Measurements from ENCODE around the gene IL20RB.

The IL20RB gene

DNA sequence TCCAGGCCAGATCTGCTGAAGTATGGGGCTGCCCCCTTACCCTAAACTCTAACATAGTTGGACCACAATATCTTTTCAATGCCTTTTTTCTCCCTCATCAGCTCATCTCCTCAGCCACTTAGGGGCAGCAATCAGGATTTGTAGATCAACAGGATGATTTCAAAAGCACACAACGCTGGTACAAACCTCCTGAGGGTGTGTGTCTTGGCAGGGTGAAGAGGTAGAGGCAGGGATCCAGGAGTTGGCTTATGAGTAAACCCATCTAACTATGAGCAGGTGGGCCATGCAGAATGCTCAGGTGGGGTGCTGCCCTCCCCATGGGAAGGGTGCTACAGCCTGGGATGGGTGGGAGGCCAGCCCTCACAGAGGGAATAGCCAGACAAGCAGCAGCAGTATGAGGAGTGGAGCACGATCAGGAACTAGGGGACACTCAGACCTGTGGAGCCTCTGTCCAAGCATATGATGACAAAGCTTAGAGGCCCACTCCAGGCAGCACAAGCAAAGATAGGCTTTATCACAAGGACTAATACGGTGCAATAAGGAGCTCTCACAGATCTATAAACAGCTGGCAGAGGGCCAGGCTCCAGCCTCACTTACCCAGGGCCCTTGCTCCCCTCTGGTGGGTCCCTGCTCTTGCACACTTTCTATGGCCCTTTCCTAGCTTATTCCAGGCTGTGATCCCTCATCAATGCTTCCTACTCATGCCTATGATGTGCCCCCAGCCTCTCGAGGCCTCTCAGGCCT is 32.2 kb downstream of the IL20RB start:
- Mint-ChIP-seq H3K9me3 (peaks cover 25% of the 10 kb centered on the region), H3K27me3 (ENCODE audit: low read depth, poor library complexity) (peaks cover 3% of the 10 kb centered on the region), H3K27ac (no peak overlapping the region), H3K4me1 (peaks cover 3% of the 10 kb centered on the region), H3K36me3 (ENCODE audit: low read depth) (peaks cover 16% of the 10 kb centered on the region), H3K4me3 (no peak overlapping the region)
- no peak for DNase-seq
- TF ChIP-seq, protein P1, sequence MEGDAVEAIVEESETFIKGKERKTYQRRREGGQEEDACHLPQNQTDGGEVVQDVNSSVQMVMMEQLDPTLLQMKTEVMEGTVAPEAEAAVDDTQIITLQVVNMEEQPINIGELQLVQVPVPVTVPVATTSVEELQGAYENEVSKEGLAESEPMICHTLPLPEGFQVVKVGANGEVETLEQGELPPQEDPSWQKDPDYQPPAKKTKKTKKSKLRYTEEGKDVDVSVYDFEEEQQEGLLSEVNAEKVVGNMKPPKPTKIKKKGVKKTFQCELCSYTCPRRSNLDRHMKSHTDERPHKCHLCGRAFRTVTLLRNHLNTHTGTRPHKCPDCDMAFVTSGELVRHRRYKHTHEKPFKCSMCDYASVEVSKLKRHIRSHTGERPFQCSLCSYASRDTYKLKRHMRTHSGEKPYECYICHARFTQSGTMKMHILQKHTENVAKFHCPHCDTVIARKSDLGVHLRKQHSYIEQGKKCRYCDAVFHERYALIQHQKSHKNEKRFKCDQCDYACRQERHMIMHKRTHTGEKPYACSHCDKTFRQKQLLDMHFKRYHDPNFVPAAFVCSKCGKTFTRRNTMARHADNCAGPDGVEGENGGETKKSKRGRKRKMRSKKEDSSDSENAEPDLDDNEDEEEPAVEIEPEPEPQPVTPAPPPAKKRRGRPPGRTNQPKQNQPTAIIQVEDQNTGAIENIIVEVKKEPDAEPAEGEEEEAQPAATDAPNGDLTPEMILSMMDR (IDR thresholded peaks at IDR 0.05), result no peak

DNA sequence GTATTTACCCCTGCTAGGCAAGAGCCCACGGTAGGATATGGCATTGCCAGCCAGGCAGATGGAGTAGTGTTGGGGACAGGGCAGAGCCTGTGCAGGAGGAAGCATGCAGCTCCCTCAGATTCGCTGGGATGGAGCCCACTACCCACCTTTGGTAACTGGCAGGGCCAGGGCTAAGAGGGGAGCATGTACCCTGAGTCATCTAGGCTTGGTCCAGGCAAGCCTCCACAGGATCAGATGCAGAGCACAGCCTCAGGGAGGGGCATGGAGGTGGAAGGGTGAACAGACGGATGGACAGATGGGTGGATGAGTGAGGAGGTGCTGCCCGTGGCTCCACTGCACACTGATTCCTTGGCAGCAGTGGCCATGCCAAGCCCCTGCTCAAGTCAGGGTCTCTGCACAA is 33.0 kb downstream of the IL20RB start:
- Mint-ChIP-seq H3K36me3 (ENCODE audit: low read depth) (peaks cover 16% of the 10 kb centered on the region), H3K4me1 (no peaks in the 10 kb centered on the region), H3K27ac (no peak overlapping the region), H3K27me3 (ENCODE audit: low read depth, poor library complexity) (peaks cover 3% of the 10 kb centered on the region), H3K9me3 (peaks cover 21% of the 10 kb centered on the region), H3K4me3 (no peak overlapping the region)
- TF ChIP-seq, protein P1 (IDR thresholded peaks at IDR 0.05), result no peak
- no peak for DNase-seq

DNA sequence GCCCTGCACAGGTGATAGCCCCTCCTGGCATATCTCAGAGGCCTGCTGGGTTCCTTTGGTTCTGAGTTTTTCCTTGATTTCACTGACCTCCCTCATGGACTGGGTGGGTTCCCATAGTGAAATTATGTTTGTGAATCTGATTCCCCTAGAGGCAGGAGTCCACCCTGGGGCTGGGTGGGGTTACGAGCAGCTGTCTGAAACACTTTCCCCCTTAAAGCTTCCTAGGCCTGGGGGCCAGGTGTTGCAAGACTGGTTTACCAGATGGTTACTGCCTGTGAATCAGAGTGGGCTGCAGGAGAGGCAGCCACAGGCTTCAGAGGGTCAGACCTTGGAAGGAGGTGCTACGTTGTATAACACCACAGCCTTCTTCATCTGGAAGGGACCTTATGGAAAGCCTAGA is 34.3 kb downstream of the IL20RB start:
- Mint-ChIP-seq H3K4me1 (peaks cover 8% of the 10 kb centered on the region), H3K36me3 (ENCODE audit: low read depth) (peaks cover 7% of the 10 kb centered on the region), H3K27ac (no peak overlapping the region)

DNA sequence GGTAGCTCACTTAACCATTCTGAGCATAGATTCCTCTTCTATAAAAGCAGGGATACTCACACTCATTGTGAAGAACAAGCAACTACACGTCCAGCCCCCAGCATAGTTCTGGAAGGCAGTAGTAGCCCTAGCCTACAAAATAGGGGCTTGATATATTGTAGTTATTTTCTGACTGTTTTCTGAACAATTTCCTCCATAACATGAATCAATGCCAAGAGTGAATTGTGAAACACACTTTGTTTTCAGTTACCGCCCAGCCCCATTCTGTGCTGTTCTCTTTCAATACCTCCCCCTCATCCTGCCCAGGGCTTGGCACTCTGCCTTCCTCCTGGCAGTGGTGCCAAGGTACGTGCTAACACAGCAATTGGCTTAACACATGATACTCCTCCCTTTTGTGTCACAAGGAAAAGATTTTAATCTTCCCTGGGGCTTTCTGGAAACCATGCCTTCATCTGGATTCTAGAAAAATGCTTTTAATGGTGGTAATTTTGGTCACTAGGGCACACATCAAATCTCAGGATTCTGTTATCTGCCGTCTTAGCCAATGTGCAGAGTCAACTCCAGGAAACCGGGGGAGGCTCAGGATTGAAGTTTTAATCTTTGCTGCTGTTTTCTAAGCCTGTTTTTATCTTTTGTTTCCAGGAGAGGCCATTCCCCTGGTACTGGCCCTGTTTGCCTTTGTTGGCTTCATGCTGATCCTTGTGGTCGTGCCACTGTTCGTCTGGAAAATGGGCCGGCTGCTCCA is 37.2 kb downstream of the IL20RB start:
- Mint-ChIP-seq H3K4me3 (no peak overlapping the region), H3K4me1 (peaks cover 8% of the 10 kb centered on the region), H3K27ac (no peak overlapping the region), H3K27me3 (ENCODE audit: low read depth, poor library complexity) (peaks cover 9% of the 10 kb centered on the region), H3K36me3 (ENCODE audit: low read depth) (no peaks in the 10 kb centered on the region), H3K9me3 (no peaks in the 10 kb centered on the region)
- DNase-seq, result no peak
- TF ChIP-seq, protein P1 (IDR thresholded peaks at IDR 0.05), result no peak

More for the DNA sequence above, 34.3 kb downstream of the IL20RB start:
- DNase-seq, result no peak
- TF ChIP-seq, protein P1 (IDR thresholded peaks at IDR 0.05), result no peak
- Mint-ChIP-seq H3K4me3 (no peak overlapping the region), H3K27me3 (ENCODE audit: low read depth, poor library complexity) (peaks cover 7% of the 10 kb centered on the region), H3K9me3 (peaks cover 14% of the 10 kb centered on the region)

DNA sequence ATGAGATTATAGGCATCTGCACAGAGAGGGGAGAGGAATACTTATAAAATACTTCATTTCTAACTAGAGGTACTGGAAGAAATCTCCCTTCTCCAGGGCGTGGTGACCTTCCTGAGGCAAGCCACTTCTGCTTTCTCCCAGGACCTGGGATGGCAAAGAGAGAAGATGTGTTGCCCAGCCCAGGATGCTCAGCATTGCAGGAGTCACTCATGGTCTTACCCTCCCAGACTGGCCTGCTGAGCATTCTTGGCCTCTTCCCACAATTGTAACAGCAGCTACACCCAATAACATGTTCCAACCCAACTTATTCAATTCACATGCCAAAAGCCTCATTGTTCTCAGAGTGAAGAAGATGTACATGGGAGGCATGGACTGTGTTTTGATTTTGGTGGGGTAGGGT is 37.9 kb downstream of the IL20RB start:
- TF ChIP-seq, protein P1 (IDR thresholded peaks at IDR 0.05), result no peak
- Mint-ChIP-seq H3K4me1 (peaks cover 8% of the 10 kb centered on the region), H3K4me3 (no peak overlapping the region), H3K36me3 (ENCODE audit: low read depth) (no peaks in the 10 kb centered on the region), H3K9me3 (no peaks in the 10 kb centered on the region), H3K27ac (no peak overlapping the region), H3K27me3 (ENCODE audit: low read depth, poor library complexity) (peaks cover 9% of the 10 kb centered on the region)
- DNase-seq, result no peak
